ENCODE results near the gene PAQR8. TPM values are rescaled to one million over a fixed set of nuclear protein-coding genes. Genes with fewer than 3 reads are reported as not detected.

PAQR8 gene
- total RNA-seq, 2 donors from 2014 or later: 4.1 to 4.4 TPM

GRCh38 chr6:52392944-52393343 is 31.0 kb downstream of the PAQR8 start:
- no peak overlapping the region for H3K4me3 Mint-ChIP-seq
- DNase-seq (ENCODE audit: low spot score) (no peak), ATAC-seq (peak; percentile 53 to 62)
- H3K4me1 Mint-ChIP-seq (ENCODE audit: low read depth in 2 of 2): peaks cover 67 to 72% of the 10 kb centered on the region in 2 donors
- no peak overlapping the region for H3K27ac Mint-ChIP-seq
- no peaks in the 10 kb centered on the region for H3K27me3 Mint-ChIP-seq
- H3K36me3 Mint-ChIP-seq: no peaks in the 10 kb centered on the region
- H3K9me3 Mint-ChIP-seq: peaks cover 5% of the 10 kb centered on the region

DNA sequence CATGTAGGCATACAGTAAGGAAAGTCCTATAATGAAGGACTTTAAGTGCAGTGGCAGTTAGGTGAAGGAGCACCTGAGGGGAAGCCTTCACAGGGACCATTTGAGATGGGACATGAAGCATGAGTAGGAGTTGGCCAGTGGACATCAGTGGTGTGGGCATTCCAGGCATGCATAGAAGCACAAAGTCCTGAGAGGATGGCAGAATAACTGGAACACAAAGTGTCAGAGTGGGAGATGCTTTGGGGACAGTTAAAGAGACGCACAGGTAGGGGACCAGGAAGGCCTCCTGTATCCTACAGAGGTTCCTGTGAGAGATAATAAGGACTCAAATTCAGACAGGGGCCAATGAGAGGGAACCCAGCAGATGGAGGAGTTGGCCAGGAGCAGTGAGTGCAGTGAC is 31.8 kb downstream of the PAQR8 start:
- no peak for ATAC-seq
- Mint-ChIP-seq H3K4me1 (ENCODE audit: low read depth in 2 of 2) (peaks cover 69% of the 10 kb centered on the region in 2 donors), H3K4me3 (no peak overlapping the region), H3K9me3 (peaks cover 5% of the 10 kb centered on the region), H3K36me3 (no peaks in the 10 kb centered on the region), H3K27me3 (no peaks in the 10 kb centered on the region), H3K27ac (no peak overlapping the region)
- DNase-seq (ENCODE audit: low spot score): no peak

GRCh38 chr6:52394251-52394666 is 32.3 kb downstream of the PAQR8 start:
- ATAC-seq (peak; percentile 42 to 51), DNase-seq (ENCODE audit: low spot score) (no peak)
- Mint-ChIP-seq H3K27me3 (no peaks in the 10 kb centered on the region), H3K4me3 (peak overlapping the region; percentile 13), H3K4me1 (ENCODE audit: low read depth in 2 of 2) (peaks cover 68 to 70% of the 10 kb centered on the region in 2 donors), H3K27ac (no peak overlapping the region), H3K9me3 (peaks cover 5% of the 10 kb centered on the region), H3K36me3 (no peaks in the 10 kb centered on the region)

GRCh38 chr6:52395969-52396368 is 34.0 kb downstream of the PAQR8 start:
- no peaks in the 10 kb centered on the region for H3K36me3 Mint-ChIP-seq
- H3K4me1 Mint-ChIP-seq (ENCODE audit: low read depth in 2 of 2): peaks cover 60 to 62% of the 10 kb centered on the region in 2 donors
- DNase-seq (ENCODE audit: low spot score) (no peak), ATAC-seq (no peak)
- peak overlapping the region; percentile 38 for H3K4me3 Mint-ChIP-seq
- H3K27ac Mint-ChIP-seq: peak overlapping the region; percentile 47 to 64
- peaks cover 5% of the 10 kb centered on the region for H3K9me3 Mint-ChIP-seq
- H3K27me3 Mint-ChIP-seq: no peaks in the 10 kb centered on the region

DNA sequence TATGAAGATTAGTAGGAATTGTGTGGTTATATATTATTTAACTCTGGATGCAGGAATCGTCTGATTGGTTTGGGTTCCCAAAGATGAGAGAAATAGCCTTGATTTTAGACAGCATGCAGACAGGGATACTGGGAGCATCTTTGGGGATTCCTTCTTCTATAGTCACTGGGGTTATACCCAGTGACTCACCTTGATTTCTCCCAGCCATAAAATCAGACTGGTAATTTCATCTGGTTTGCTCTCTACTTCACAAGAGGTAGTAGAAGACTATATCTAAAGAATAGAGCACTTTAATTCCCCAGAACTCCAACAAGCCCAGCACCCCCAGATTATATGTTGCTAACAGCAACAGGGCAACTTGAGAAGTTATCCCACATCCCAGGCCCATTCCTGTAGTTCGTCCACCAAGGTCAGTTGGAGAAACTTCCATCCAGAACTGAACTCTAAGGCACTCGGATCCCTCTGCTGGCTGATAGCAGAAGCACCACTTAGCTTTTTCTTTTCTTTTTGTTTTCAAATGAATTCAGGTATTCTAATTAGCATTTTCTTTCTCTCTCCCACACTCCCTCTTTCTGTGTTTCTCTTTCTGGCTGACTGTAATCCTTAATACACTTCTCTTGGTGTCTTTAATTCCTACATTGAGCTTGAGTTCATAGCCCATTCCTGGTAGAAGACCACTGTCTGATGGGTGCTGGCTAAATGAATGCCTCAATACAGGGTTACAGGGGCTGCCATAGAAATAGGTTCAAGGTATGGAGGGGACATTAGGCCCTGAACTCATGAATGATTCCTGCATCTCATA is 37.8 kb downstream of the PAQR8 start:
- H3K36me3 Mint-ChIP-seq: peaks cover 4% of the 10 kb centered on the region
- H3K4me3 Mint-ChIP-seq: no peak overlapping the region
- peak overlapping the region in 1 of 2 donors; percentile 66 for H3K27ac Mint-ChIP-seq
- peaks cover 36 to 37% of the 10 kb centered on the region in 2 donors for H3K4me1 Mint-ChIP-seq (ENCODE audit: low read depth in 2 of 2)
- ATAC-seq: peak in 1 of 2 donors; percentile 56
- H3K9me3 Mint-ChIP-seq: peaks cover 5% of the 10 kb centered on the region
- DNase-seq (ENCODE audit: low spot score): no peak
- no peaks in the 10 kb centered on the region for H3K27me3 Mint-ChIP-seq

DNA sequence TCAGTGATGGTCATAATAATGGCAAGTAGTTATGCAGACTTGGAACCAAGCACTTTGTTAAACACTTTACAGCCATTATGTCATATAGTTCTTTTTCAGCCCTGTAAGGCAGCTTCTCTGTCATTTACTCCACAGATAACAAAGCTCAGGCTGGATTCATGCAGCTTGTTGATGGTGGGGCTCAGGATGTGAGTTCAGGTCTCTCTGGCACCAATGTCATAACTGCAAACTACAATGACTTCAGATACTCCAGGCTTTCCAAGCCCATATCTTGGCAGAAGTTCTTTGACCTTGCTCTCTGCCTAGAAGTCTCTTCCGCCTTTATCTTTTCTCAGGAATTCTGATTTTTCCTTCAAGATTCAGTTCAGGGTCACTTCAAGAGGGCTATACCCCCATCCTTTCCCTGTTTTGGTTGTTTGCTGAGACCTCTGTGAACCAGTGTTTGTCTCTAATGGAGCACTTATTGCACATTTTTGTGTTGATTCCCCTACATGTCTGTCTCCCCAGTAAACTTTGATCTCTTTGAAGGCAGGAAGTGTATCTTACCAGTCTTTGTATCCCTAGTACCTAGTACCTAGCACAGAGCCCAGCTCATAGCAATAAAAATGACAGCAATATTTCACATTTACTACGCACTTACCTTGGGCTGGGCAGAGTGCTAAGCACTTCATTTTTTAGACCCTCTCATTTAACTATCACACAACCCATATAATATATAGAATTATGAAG is 38.5 kb downstream of the PAQR8 start:
- Mint-ChIP-seq H3K9me3 (peaks cover 5% of the 10 kb centered on the region), H3K4me1 (ENCODE audit: low read depth in 2 of 2) (peaks cover 36 to 37% of the 10 kb centered on the region in 2 donors), H3K27ac (peak overlapping the region in 1 of 2 donors; percentile 12), H3K4me3 (no peak overlapping the region), H3K36me3 (peaks cover 4% of the 10 kb centered on the region), H3K27me3 (no peaks in the 10 kb centered on the region)
- ATAC-seq (no peak), DNase-seq (ENCODE audit: low spot score) (no peak)

DNA sequence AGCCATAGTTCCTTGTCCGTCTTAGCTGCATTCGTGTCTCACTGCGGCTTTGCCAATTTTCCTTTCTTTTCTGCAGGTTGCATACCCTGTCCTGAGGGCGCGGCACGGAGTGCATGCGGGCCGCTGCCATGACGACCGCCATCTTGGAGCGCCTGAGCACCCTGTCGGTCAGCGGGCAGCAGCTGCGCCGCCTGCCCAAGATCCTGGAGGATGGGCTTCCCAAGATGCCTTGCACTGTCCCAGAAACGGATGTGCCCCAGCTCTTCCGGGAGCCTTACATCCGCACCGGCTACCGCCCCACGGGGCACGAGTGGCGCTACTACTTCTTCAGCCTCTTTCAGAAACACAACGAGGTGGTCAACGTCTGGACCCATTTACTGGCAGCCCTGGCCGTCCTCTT is 41.1 kb downstream of the PAQR8 start:
- DNase-seq (ENCODE audit: low spot score) (no peak), ATAC-seq (no peak)
- Mint-ChIP-seq H3K9me3 (no peaks in the 10 kb centered on the region), H3K36me3 (peaks cover 4% of the 10 kb centered on the region), H3K4me1 (ENCODE audit: low read depth in 2 of 2) (peaks cover 13 to 17% of the 10 kb centered on the region in 2 donors), H3K27ac (no peak overlapping the region), H3K27me3 (no peaks in the 10 kb centered on the region), H3K4me3 (no peak overlapping the region)

GRCh38 chr6:52403627-52404026 is 41.7 kb downstream of the PAQR8 start:
- ATAC-seq (no peak), DNase-seq (ENCODE audit: low spot score) (no peak)
- Mint-ChIP-seq H3K27me3 (no peaks in the 10 kb centered on the region), H3K4me1 (ENCODE audit: low read depth in 2 of 2) (peaks cover 13 to 14% of the 10 kb centered on the region in 2 donors), H3K36me3 (peaks cover 4% of the 10 kb centered on the region), H3K4me3 (no peak overlapping the region), H3K27ac (peak overlapping the region in 1 of 2 donors; percentile 49), H3K9me3 (no peaks in the 10 kb centered on the region)

DNA sequence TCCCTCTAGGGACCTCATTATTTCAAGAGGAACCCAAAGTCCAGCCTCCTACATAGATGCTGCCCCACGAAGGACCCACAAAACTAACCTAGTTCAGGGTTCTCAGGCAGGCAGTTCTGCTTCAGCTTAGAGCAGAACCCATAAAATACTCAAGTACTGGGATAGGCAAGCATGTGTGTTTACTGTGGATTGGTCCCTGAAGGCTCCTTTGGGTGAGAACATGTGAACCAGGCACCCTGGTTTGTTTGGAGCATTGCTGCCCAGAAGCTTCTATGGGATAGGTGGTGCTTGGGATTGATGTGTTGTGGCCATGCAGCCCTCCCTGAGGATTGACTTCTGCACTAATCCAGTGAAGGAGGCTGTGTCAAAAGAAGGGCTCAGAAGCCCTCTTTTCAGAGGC is 43.3 kb downstream of the PAQR8 start:
- Mint-ChIP-seq H3K4me3 (no peak overlapping the region), H3K27me3 (no peaks in the 10 kb centered on the region), H3K27ac (no peak overlapping the region), H3K9me3 (no peaks in the 10 kb centered on the region), H3K36me3 (peaks cover 4% of the 10 kb centered on the region), H3K4me1 (ENCODE audit: low read depth in 2 of 2) (no peaks in the 10 kb centered on the region)
- ATAC-seq (no peak), DNase-seq (ENCODE audit: low spot score) (no peak)

DNA sequence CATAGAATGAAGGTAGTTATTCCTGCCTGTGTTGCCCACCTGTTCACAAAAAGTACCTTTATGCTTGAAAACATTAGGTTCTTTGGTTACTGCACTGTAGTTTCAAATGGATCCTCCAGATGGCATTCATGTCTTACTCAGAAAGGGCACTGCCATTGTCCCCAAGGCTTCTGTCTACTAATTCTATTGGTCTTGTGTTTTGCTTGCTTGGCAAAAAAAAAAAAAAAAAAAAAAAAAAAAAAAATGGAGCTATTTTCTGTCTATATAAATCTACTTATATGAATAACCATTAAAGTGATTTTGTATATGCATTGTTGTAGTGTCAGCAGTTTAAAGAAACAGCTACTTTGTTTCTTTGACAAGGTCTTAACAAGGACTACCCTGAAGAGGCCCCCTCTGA is 45.5 kb downstream of the PAQR8 start:
- H3K9me3 Mint-ChIP-seq: no peaks in the 10 kb centered on the region
- H3K36me3 Mint-ChIP-seq: peaks cover 4% of the 10 kb centered on the region
- H3K4me3 Mint-ChIP-seq: no peak overlapping the region
- no peaks in the 10 kb centered on the region for H3K27me3 Mint-ChIP-seq
- DNase-seq (ENCODE audit: low spot score): no peak
- ATAC-seq: no peak
- H3K4me1 Mint-ChIP-seq (ENCODE audit: low read depth in 2 of 2): no peaks in the 10 kb centered on the region
- H3K27ac Mint-ChIP-seq: no peak overlapping the region

- no peaks in the 10 kb centered on the region for H3K36me3 Mint-ChIP-seq
- no peak overlapping the region for H3K4me3 Mint-ChIP-seq
- no peak overlapping the region for H3K27ac Mint-ChIP-seq
- ATAC-seq (no peak), DNase-seq (ENCODE audit: low spot score) (no peak)
- no peaks in the 10 kb centered on the region for H3K9me3 Mint-ChIP-seq
- no peaks in the 10 kb centered on the region for H3K4me1 Mint-ChIP-seq (ENCODE audit: low read depth in 2 of 2)
- H3K27me3 Mint-ChIP-seq: peaks cover 0 to 2% of the 10 kb centered on the region in 2 donors
Measured at GRCh38 chr6:52409499-52409898, 47.5 kb downstream of the PAQR8 start.

- ATAC-seq: no peak
- DNase-seq (ENCODE audit: low spot score): no peak
- H3K4me1 Mint-ChIP-seq (ENCODE audit: low read depth in 2 of 2): peaks cover 7 to 8% of the 10 kb centered on the region in 2 donors
- H3K9me3 Mint-ChIP-seq: no peaks in the 10 kb centered on the region
- no peak overlapping the region for H3K4me3 Mint-ChIP-seq
- peaks cover 0 to 6% of the 10 kb centered on the region in 2 donors for H3K27me3 Mint-ChIP-seq
- H3K36me3 Mint-ChIP-seq: no peaks in the 10 kb centered on the region
- no peak overlapping the region for H3K27ac Mint-ChIP-seq
Measured at GRCh38 chr6:52410979-52411378, 49.0 kb downstream of the PAQR8 start.

- peaks cover 0 to 6% of the 10 kb centered on the region in 2 donors for H3K27me3 Mint-ChIP-seq
- no peaks in the 10 kb centered on the region for H3K9me3 Mint-ChIP-seq
- no peak for DNase-seq (ENCODE audit: low spot score)
- H3K4me3 Mint-ChIP-seq: no peak overlapping the region
- H3K4me1 Mint-ChIP-seq (ENCODE audit: low read depth in 2 of 2): peaks cover 7 to 8% of the 10 kb centered on the region in 2 donors
- ATAC-seq: no peak
- no peaks in the 10 kb centered on the region for H3K36me3 Mint-ChIP-seq
- H3K27ac Mint-ChIP-seq: no peak overlapping the region
Measured at GRCh38 chr6:52411911-52412310, 50.0 kb downstream of the PAQR8 start.

DNA sequence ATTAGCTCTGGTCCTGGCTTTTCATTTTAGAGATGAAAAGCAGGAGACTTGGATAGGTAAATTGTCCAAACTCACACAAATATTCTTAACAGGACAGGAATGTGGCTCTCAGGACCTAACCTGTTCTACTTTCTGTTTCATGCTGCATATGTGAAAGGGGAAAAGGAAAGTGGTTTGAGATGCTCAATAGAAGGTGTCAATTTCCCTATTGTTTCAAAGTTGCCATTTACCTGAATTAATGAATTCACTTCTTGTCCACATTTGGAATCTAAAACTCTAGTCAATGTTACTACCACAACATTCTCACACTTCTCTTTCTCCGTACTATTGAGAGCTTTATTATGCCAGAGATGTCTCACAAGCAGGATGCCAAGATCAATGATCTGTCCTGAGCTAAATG is 53.4 kb downstream of the PAQR8 start:
- H3K4me3 Mint-ChIP-seq: no peak overlapping the region
- ATAC-seq: no peak
- H3K27me3 Mint-ChIP-seq: peaks cover 5 to 6% of the 10 kb centered on the region in 2 donors
- no peak for DNase-seq (ENCODE audit: low spot score)
- H3K36me3 Mint-ChIP-seq: no peaks in the 10 kb centered on the region
- H3K9me3 Mint-ChIP-seq: no peaks in the 10 kb centered on the region
- peak overlapping the region in 1 of 2 donors; percentile 51 for H3K27ac Mint-ChIP-seq
- H3K4me1 Mint-ChIP-seq (ENCODE audit: low read depth in 2 of 2): peaks cover 15% of the 10 kb centered on the region in 2 donors
